ENCODE results near the gene LBR.

The LBR gene

DNA sequence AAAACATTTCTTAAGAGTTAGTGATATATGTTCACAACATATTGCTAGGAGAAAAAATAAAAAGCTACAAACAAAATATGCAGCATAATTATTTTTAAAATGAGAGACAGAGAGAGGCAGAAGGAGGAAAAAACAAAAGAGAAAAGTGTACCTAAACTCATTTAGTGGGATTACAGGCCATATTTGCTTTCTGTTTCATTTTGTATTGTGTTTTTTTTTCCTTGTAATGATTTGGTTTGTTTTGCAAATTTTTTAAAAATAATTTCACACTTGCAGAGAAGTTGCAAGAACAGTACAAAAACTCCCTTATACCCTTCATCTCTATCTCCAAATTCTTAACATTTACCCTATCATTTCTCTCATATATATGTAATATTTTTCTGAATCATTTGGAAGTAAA is 65.0 kb downstream of the LBR start:
- no peak overlapping the region for H3K4me3 ChIP-seq (ENCODE audit: control insufficient read depth, low read depth, low read length)
- TF ChIP-seq, protein P1, sequence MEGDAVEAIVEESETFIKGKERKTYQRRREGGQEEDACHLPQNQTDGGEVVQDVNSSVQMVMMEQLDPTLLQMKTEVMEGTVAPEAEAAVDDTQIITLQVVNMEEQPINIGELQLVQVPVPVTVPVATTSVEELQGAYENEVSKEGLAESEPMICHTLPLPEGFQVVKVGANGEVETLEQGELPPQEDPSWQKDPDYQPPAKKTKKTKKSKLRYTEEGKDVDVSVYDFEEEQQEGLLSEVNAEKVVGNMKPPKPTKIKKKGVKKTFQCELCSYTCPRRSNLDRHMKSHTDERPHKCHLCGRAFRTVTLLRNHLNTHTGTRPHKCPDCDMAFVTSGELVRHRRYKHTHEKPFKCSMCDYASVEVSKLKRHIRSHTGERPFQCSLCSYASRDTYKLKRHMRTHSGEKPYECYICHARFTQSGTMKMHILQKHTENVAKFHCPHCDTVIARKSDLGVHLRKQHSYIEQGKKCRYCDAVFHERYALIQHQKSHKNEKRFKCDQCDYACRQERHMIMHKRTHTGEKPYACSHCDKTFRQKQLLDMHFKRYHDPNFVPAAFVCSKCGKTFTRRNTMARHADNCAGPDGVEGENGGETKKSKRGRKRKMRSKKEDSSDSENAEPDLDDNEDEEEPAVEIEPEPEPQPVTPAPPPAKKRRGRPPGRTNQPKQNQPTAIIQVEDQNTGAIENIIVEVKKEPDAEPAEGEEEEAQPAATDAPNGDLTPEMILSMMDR (conservative IDR thresholded peaks at IDR 0.05; ENCODE audit: control insufficient read depth, insufficient read depth, low read depth, low read length), result no peak
- DNase-seq (ENCODE audit: low read depth), result no peak

DNA sequence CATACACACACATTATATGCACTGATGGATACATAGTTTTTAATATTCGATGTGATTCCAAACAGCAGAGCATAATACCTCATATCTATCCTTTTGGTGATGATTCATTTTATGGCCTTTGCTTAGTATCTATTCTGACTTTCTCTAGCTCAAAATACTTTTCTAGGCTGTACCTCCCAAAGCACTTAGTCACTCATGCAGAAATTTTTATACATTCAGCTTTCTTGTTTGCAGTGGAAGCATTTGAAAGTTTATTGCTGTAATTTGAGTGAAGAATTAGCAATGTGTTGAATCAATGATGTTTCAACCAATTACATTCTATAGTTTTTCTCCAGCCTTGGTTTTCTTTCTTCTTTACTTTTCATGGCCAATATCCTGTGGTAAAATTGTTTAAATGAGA is 66.7 kb downstream of the LBR start:
- no peak for DNase-seq (ENCODE audit: low read depth)

DNA sequence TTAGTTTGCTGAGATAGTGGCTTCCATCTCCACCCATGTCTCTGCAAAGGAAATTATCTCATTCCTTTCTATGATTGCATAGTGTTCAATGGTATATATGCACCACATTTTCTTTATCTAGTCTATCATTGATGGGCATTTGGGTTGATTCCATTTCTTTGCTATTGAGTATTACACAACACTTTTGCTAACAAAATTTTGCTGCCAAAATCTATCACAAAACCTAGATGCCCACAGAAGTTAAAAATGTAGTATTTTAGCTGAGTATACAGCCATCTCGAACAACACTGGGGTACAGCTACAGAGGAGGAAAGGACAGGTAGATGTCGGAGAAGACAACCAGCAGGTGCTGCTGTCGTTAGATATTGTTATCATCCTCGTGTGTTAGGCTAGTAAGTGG is 67.7 kb downstream of the LBR start:
- TF ChIP-seq, protein P1 (conservative IDR thresholded peaks at IDR 0.05; ENCODE audit: control insufficient read depth, insufficient read depth, low read depth, low read length), result no peak
- H3K4me3 ChIP-seq (ENCODE audit: control insufficient read depth, low read depth, low read length), result no peak overlapping the region
- DNase-seq (ENCODE audit: low read depth), result no peak

More for the DNA sequence above, 66.7 kb downstream of the LBR start:
- H3K4me3 ChIP-seq (ENCODE audit: control insufficient read depth, low read depth, low read length), result no peak overlapping the region
- TF ChIP-seq, protein P1 (conservative IDR thresholded peaks at IDR 0.05; ENCODE audit: control insufficient read depth, insufficient read depth, low read depth, low read length), result no peak

DNA sequence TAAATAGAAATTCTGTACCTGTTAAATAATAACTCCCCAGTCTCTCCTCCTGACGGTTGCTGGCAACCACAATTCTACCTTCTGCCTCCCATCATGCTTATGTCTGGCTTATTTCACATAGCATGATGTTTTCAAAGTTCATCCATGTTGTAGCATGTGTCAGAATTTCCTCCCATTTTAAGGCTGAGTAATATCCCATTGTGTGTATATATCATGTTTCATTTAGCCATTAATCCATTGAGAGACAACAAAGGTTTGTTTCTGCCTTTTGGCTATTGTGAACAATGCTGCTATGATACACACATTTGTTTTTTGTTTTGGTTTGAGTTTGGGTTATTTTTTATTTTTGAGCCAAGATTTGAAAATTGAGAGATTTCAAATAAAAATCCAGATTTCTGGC is 72.0 kb downstream of the LBR start:
- H3K4me3 ChIP-seq (ENCODE audit: control insufficient read depth, low read depth, low read length), result no peak overlapping the region
- DNase-seq (ENCODE audit: low read depth), result no peak
- TF ChIP-seq, protein P1 (conservative IDR thresholded peaks at IDR 0.05; ENCODE audit: control insufficient read depth, insufficient read depth, low read depth, low read length), result no peak

DNA sequence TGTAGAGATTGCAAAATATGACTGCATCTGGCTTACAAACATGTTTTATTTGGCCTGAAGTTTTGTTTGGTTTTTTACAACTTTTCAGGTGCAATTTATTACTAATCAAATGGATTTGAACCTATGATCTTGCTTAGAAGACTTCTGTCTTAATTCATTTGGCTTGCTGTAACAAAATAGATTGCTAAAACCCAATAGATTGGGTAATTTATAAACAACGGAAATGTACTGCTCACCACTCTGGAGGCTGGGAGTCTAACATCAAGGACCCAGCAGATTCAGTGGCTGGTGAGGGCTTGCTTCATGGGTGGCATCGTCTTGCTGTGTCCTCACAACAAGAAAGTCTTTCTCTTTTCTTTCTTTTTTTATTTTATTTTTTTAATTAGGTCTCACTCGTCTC is 72.9 kb downstream of the LBR start:
- H3K4me3 ChIP-seq (ENCODE audit: control insufficient read depth, low read depth, low read length), result no peak overlapping the region
- TF ChIP-seq, protein P1 (conservative IDR thresholded peaks at IDR 0.05; ENCODE audit: control insufficient read depth, insufficient read depth, low read depth, low read length), result no peak
- no peak for DNase-seq (ENCODE audit: low read depth)

All from fibroblast of mammary gland (primary cell).